ENCODE results near the gene ARMH4.

DNA sequence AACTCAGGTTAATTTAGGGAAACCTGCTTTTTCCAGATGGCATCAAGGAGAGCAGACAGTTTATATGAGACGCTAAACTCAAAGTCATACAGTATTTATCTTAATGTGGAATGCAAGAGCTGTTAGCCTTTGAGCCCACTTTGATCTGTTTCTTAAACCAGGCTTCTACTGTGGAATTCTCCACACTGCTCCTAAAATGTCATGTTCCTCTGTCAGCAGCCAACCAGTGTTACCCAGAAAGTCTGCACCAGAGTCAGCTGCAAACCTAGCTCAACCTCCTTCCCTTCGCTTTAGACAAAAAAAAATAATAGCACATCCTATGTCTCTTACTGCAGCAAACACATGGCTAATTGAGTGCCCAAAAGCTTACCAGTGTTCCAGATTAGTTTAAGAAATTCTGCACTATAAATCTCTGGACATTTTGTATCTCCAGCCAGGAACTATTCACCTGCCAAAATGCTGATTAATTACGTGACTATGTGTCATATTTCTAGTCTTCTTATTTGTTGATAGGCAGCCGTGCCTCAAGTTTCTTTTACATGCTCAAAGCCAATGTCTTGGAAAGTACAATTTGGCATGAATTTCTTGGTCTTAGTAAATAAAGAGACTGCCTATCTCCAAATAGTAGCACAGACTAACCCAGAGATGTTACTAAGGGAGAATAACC lies 21.8 kb downstream of the ARMH4 start:
- no peak for TF ChIP-seq EP300 (IDR thresholded peaks at IDR 0.05)
- TF ChIP-seq POLR2A (IDR thresholded peaks at IDR 0.05) = no peak
- TF ChIP-seq, protein P1, sequence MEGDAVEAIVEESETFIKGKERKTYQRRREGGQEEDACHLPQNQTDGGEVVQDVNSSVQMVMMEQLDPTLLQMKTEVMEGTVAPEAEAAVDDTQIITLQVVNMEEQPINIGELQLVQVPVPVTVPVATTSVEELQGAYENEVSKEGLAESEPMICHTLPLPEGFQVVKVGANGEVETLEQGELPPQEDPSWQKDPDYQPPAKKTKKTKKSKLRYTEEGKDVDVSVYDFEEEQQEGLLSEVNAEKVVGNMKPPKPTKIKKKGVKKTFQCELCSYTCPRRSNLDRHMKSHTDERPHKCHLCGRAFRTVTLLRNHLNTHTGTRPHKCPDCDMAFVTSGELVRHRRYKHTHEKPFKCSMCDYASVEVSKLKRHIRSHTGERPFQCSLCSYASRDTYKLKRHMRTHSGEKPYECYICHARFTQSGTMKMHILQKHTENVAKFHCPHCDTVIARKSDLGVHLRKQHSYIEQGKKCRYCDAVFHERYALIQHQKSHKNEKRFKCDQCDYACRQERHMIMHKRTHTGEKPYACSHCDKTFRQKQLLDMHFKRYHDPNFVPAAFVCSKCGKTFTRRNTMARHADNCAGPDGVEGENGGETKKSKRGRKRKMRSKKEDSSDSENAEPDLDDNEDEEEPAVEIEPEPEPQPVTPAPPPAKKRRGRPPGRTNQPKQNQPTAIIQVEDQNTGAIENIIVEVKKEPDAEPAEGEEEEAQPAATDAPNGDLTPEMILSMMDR (IDR thresholded peaks at IDR 0.05) = no peak
- no peak for TF ChIP-seq POLR2AphosphoS5 (IDR thresholded peaks at IDR 0.05)

All from suprapubic skin (tissue), 4 donors.